Lung (tissue), 12 donors: ENCODE data around the gene RAI1. TPM values are rescaled to one million over a fixed set of nuclear protein-coding genes. Genes with fewer than 3 reads are reported as not detected.

Experiments used
- ATAC-seq: fragments of 200-7000 bp; cut with Tn5 transposase; one replicate; pipeline ENCODE4 v1.9.1; 2020; ENCODE audit warnings: moderate number of reproducible peaks; ENCODE audit not compliant: insufficient read depth, low FRiP score
- DNase-seq, 3 donors: peaks; one replicate each; pipeline ENCODE4 v3.0.0-alpha.2; 2013 to 2017
- H3K27ac ChIP-seq, 2 donors: one replicate each; pipeline ENCODE4 v1.5.1; 2013; ENCODE audit warnings: mild to moderate bottlenecking in 2 of 2, moderate library complexity in 2 of 2, control low read depth in 1 of 2, inconsistent platforms in 1 of 2, low read depth in 1 of 2, low read length in 1 of 2
- H3K27me3 ChIP-seq, 3 donors: one replicate each; pipeline ENCODE4 v1.5.1; 2013; ENCODE audit warnings: low read length in 2 of 3; ENCODE audit not compliant: control insufficient read depth in 3 of 3, insufficient read depth in 3 of 3
- H3K36me3 ChIP-seq, 4 donors: one replicate each; pipeline ENCODE4 v1.5.1; 2013; ENCODE audit warnings: low read length in 4 of 4, mild to moderate bottlenecking in 1 of 4, moderate library complexity in 1 of 4; ENCODE audit not compliant: control insufficient read depth in 4 of 4, insufficient read depth in 4 of 4
- H3K4me1 ChIP-seq, 5 donors: one replicate each; pipeline ENCODE4 v1.5.1; 2013; ENCODE audit warnings: low read length in 5 of 5, mild to moderate bottlenecking in 2 of 5, moderate library complexity in 1 of 5; ENCODE audit not compliant: control insufficient read depth in 5 of 5, insufficient read depth in 5 of 5
- H3K4me3 ChIP-seq: one replicate; pipeline ENCODE4 v1.5.1; 2013; ENCODE audit warnings: mild to moderate bottlenecking, control low read depth, moderate library complexity
- H3K9ac ChIP-seq, 2 donors: one replicate each; pipeline ENCODE4 v1.5.1; 2013; ENCODE audit warnings: low read length in 2 of 2, control low read depth in 1 of 2; ENCODE audit not compliant: insufficient read depth in 1 of 2
- H3K9me3 ChIP-seq, 4 donors: one replicate each; pipeline ENCODE4 v1.5.1; 2013; ENCODE audit warnings: low read length in 3 of 4, mild to moderate bottlenecking in 1 of 4, moderate library complexity in 1 of 4; ENCODE audit not compliant: control insufficient read depth in 4 of 4, insufficient read depth in 3 of 4
- CTCF ChIP-seq: IDR thresholded peaks from 2 replicates; pipeline ENCODE4 v1.5.1; 2012; ENCODE audit warnings: mild to moderate bottlenecking; ENCODE audit errors: control extremely low read depth, extremely low read depth
- WGBS, 2 donors: extraction: QIAGEN DNeasy Blood & Tissue Kit; methylation state at CpG; one replicate each; pipeline ENCODE4 v1.1.7; 2013; 5-methylcytosine and 5-hydroxymethylcytosine counted together
- polyA plus RNA-seq, 2 donors: library from polyadenylated mRNA; stranded (reverse); fragments of 200-250 nt; gene quantifications; one replicate each; pipeline ENCODE4 v1.2.1, GENCODE V29; 2013
- total RNA-seq, 2 donors: library from RNA; depleted of rRNA in 1 of 2; stranded (reverse); fragments of >200 nt in 1 of 2; gene quantifications; one replicate each; pipeline ENCODE4 v1.2.1, GENCODE V29; 2014 to 2021
- donor health status: control.
- donor health status: control.
- donor health status: Bipolar disorder and iron deficiency.
- donor health status: healthy.
- donor health status: DM: yes; HTN: yes; CAD: no.

RAI1 gene
- total and polyA plus RNA-seq, 4 donors: 14.5 to 44.4 (median 28.3) TPM

DNA sequence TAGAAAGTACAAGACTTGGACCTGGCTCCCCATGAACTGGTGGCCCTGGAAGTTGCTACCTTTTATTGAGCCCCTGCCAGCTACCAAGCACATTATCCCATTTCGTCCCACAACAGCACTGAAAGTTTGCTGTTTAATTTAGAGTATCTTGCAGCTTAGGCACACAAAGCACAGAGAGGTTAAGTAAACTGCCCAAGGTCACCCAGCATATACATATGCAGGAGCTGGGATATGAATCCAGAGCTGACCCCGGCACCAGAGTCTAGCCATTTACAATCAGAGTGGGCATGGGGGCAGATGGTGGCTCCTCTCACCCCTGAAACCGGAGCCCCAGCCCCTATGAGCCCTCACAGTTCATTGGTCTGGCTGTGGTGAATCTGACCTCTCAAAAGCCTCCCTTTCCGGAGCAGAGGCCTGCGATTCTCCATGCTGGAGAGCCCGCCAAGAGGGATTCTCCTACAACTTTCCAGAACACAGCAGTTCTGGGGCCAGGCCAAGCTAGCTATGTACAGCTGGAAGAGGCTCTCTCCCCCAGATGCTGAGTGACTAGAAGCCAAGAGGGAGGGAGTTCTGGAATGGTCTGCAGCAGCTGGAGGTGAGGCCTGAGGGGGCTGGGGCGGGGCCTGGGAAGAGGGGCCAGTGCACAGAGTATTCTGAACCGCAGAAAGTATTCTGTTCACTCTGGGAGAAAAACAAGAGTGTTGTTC is 97.2 kb downstream of the RAI1 start:
- Histone ChIP-seq H3K27ac (peak overlapping the region; percentile 11 to 84), H3K36me3 (no peaks in the 10 kb centered on the region), H3K9ac (no peak overlapping the region), H3K4me3 (no peak overlapping the region), H3K4me1 (peaks cover 9 to 54% (median 27%) of the 10 kb centered on the region in 5 donors), H3K27me3 (no peaks in the 10 kb centered on the region), H3K9me3 (no peaks in the 10 kb centered on the region)
- no peak for ATAC-seq
- TF ChIP-seq CTCF: no peak
- DNase-seq: peak; percentile 97 to 99 (median 99)
- WGBS, 2 donors: 81 to 92% methylated on average over 8 of the region's 8 CpGs

DNA sequence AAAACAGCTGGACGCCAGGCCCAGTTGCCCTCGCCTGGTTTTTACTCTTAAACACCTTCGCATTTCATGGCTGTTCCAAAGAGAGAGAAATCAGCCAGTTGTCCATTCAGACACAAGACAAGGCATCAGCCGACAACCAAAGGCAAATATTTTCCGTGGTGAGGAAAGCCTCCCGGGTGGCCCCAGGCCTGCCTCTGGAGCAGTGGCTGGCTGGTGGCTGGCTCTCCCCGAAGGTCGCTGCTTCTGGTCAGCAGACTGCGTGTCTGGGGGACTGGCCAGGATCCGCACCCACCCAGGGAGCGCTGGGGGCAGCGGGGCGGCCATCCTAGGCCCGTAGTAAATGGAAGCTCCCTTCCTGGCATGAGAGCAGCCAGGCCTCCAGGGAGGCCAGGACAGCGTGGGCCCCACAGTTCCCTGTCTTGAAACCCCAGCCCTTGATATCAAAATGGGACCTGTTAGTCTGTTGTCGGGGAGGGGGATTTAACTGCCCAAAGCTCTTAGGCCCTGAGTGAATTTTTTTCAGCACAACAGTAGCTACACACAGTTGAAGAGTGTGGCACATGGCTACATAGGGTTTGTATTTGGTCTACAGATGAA is 97.9 kb downstream of the RAI1 start:
- Histone ChIP-seq H3K36me3 (no peaks in the 10 kb centered on the region), H3K9me3 (no peaks in the 10 kb centered on the region), H3K27ac (peak overlapping the region; percentile 42 to 84), H3K4me3 (no peak overlapping the region), H3K27me3 (no peaks in the 10 kb centered on the region), H3K4me1 (peaks cover 11 to 59% (median 25%) of the 10 kb centered on the region in 5 donors), H3K9ac (peak overlapping the region in 1 of 2 donors; percentile 61)
- DNase-seq: no peak
- no peak for TF ChIP-seq CTCF
- no peak for ATAC-seq
- WGBS, 2 donors: 79% methylated on average over 16 of the region's 16 CpGs

DNA sequence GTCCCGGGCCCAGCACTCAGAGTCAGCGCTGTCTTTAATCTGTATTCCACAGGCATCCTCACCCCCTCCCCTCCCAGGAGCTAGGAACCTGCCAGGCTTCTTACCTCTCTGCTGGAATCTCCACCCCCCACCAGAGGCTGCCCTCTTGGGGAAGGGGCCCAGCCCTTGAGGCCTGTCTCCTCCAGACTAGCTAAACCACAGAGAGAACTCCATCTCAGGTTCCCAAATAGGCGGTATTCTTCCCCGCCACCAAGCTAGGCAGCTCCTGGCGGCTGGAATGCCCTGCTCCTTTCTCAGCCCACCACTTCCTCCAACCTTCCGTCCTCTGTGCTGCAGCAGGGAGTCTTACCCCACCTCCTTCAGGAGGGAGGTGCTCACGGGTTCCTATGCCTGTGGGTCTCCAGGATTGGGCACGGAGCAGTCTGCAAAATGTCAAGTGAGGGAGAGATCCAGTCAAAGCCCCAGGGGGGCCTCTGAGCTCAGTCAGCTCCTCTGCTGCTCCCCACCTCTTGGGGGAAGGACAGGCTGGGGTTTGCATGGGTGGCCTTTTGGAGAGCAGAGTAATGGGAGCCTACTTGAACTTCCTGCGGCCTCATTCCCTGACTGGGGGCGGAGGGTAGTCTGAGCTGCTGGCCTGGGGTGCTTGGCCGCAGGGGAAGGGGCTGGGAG is 99.8 kb downstream of the RAI1 start:
- ATAC-seq (no peak), DNase-seq (peak; percentile 70 to 76 (median 76))
- TF ChIP-seq CTCF: no peak
- Histone ChIP-seq H3K9ac (peak overlapping the region in 1 of 2 donors; percentile 28), H3K27ac (peak overlapping the region in 1 of 2 donors; percentile 76), H3K27me3 (no peaks in the 10 kb centered on the region), H3K4me1 (peaks cover 16 to 72% (median 36%) of the 10 kb centered on the region in 5 donors), H3K36me3 (no peaks in the 10 kb centered on the region), H3K4me3 (no peak overlapping the region), H3K9me3 (no peaks in the 10 kb centered on the region)
- WGBS, 2 donors: 25 to 32% methylated on average over 11 of the region's 11 CpGs
